ENCODE data around the gene NAT8L. TPM values are rescaled to one million over a fixed set of nuclear protein-coding genes. Genes with fewer than 3 reads are reported as not detected.
A peak's percentile ranks its signal among the peaks of the same experiment; 100 is the strongest.

NAT8L gene
- total RNA-seq, 1 experiment from 2014 or later, result 16.6 TPM

DNA sequence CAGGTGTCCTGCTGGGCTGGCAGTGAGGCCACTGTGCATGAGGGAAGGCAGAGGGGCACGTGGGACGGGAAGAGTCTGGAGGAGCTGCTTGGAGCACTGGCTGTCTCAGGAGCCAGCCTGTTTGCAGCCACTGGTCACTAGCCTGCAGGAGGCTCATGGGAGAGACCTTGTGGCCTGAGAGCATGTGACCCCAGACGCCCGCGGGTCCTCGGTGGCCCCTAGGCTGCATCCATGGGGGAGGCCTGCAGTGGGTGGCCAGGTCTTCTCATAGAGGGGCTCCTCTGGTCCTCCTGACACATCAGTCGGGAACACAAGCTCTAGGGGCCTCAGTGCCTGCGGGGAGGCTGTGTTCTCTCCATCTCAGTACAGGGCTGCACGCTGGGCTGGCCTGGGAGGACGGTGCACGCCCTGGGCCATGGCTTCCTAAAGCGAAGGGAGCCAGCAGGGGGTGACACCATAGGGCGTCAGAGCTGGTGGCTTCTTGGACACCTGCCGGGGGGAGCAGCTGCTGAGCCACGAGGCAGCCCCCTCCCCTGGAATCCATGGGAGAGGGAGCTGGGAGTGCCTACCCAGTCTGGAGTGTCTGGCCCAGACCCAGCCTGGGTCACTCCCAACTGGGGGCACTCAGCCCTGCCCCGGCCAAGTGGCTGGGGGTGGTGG is 12.3 kb downstream of the NAT8L start:
- Histone ChIP-seq H3K36me3 (ENCODE audit: control insufficient read depth, insufficient read depth, low read length) (no peaks in the 10 kb centered on the region), H3K27me3 (ENCODE audit: control insufficient read depth, insufficient read depth, low read length) (no peaks in the 10 kb centered on the region), H3K27ac (ENCODE audit: low read length) (no peak overlapping the region), H3K4me3 (ENCODE audit: low read depth in 2 of 2, low read length in 2 of 2) (no peak overlapping the region), H3K4me1 (ENCODE audit: control insufficient read depth, insufficient read depth, low read length) (peaks cover 7% of the 10 kb centered on the region), H3K9me3 (ENCODE audit: control insufficient read depth, insufficient read depth, low read depth, low read length) (no peaks in the 10 kb centered on the region)
- DNase-seq (ENCODE audit: low read depth, low spot score) (no peak), ATAC-seq (peak; percentile 46)
- in situ Hi-C loops (cut with HindIII; ENCODE audit: low pct_unique_long_range_greater_than_20kb, low sequenced_read_pairs), result no loop called here
- no TSS peak for BruUV-seq (replicated peaks)
- ChIA-PET POLR2A (no interaction called here), CTCF (no interaction called here)
- TF ChIP-seq TCF7L2 (IDR thresholded peaks at IDR 0.05; ENCODE audit: low read depth, low read length) (no peak), SIN3A (IDR thresholded peaks at IDR 0.05; ENCODE audit: borderline replicate concordance, insufficient read depth, low read depth, low read length) (no peak), POLR2AphosphoS5 (IDR thresholded peaks at IDR 0.05; ENCODE audit: low read depth, low read length) (no peak)
- TF ChIP-seq, protein P1, sequence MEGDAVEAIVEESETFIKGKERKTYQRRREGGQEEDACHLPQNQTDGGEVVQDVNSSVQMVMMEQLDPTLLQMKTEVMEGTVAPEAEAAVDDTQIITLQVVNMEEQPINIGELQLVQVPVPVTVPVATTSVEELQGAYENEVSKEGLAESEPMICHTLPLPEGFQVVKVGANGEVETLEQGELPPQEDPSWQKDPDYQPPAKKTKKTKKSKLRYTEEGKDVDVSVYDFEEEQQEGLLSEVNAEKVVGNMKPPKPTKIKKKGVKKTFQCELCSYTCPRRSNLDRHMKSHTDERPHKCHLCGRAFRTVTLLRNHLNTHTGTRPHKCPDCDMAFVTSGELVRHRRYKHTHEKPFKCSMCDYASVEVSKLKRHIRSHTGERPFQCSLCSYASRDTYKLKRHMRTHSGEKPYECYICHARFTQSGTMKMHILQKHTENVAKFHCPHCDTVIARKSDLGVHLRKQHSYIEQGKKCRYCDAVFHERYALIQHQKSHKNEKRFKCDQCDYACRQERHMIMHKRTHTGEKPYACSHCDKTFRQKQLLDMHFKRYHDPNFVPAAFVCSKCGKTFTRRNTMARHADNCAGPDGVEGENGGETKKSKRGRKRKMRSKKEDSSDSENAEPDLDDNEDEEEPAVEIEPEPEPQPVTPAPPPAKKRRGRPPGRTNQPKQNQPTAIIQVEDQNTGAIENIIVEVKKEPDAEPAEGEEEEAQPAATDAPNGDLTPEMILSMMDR (IDR thresholded peaks at IDR 0.05), result no peak
- TF ChIP-seq, protein P2, sequence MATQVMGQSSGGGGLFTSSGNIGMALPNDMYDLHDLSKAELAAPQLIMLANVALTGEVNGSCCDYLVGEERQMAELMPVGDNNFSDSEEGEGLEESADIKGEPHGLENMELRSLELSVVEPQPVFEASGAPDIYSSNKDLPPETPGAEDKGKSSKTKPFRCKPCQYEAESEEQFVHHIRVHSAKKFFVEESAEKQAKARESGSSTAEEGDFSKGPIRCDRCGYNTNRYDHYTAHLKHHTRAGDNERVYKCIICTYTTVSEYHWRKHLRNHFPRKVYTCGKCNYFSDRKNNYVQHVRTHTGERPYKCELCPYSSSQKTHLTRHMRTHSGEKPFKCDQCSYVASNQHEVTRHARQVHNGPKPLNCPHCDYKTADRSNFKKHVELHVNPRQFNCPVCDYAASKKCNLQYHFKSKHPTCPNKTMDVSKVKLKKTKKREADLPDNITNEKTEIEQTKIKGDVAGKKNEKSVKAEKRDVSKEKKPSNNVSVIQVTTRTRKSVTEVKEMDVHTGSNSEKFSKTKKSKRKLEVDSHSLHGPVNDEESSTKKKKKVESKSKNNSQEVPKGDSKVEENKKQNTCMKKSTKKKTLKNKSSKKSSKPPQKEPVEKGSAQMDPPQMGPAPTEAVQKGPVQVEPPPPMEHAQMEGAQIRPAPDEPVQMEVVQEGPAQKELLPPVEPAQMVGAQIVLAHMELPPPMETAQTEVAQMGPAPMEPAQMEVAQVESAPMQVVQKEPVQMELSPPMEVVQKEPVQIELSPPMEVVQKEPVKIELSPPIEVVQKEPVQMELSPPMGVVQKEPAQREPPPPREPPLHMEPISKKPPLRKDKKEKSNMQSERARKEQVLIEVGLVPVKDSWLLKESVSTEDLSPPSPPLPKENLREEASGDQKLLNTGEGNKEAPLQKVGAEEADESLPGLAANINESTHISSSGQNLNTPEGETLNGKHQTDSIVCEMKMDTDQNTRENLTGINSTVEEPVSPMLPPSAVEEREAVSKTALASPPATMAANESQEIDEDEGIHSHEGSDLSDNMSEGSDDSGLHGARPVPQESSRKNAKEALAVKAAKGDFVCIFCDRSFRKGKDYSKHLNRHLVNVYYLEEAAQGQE (IDR thresholded peaks at IDR 0.05; ENCODE audit: insufficient read depth in 1 of 2, low read depth in 2 of 2, low read length in 1 of 2), result no peak
- intact Hi-C loops (cut with micrococcal nuclease; ENCODE audit: unreplicated experiment), result no loop called here

DNA sequence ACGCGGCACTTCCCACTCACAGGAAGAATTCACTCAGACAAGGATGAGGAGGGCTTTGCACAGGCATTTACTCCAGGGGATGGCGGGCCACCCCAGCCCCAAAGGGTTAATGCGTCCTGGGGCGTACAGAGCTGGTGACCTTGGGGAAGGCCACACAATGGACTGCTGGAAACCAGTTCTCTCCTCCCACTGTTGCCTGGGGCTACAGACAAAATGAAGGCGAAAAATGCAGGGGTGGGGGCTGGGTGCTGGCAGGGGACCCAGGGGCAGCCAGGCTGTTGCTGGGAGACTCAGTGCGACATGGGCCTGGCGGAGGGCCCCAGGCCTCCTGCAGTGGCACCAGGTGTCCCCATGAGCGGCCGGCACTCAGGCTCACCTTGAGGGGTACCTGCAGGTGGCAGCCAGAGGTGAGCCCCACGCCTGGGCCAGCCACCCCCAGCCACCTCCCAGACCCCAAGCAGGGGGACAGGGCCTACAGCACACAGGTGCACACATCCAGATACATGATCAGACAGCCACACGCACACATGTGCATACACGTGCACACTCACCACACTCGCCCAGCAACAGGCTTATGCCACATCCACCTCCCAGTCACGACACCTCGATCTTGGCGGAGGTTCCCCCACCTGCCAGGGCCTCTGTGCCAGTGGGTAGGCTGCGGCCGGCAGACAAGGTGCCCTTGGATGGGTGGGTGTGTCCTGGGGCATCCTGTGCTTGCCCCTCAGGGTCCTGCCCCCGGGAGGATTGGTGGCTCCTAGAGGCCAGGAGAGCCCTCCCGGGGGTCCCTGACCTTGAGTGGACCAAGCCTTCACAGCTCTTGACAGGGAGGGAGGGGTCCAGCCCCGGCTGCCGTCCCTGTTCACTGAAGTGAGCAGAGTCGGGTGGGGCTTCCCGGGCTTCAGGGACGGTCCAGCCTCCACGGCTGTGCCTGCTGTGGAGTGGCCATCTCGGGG is 13.1 kb downstream of the NAT8L start:
- no TSS peak for BruUV-seq (replicated peaks)
- intact Hi-C loops (cut with micrococcal nuclease; ENCODE audit: unreplicated experiment), result no loop called here
- in situ Hi-C loops (cut with HindIII; ENCODE audit: low pct_unique_long_range_greater_than_20kb, low sequenced_read_pairs), result no loop called here
- Histone ChIP-seq H3K4me3 (ENCODE audit: low read depth in 2 of 2, low read length in 2 of 2) (no peak overlapping the region), H3K27ac (ENCODE audit: low read length) (no peak overlapping the region), H3K4me1 (ENCODE audit: control insufficient read depth, insufficient read depth, low read length) (peaks cover 7% of the 10 kb centered on the region), H3K27me3 (ENCODE audit: control insufficient read depth, insufficient read depth, low read length) (no peaks in the 10 kb centered on the region), H3K9me3 (ENCODE audit: control insufficient read depth, insufficient read depth, low read depth, low read length) (no peaks in the 10 kb centered on the region), H3K36me3 (ENCODE audit: control insufficient read depth, insufficient read depth, low read length) (no peaks in the 10 kb centered on the region)
- TF ChIP-seq POLR2AphosphoS5 (IDR thresholded peaks at IDR 0.05; ENCODE audit: low read depth, low read length) (no peak), SIN3A (IDR thresholded peaks at IDR 0.05; ENCODE audit: borderline replicate concordance, insufficient read depth, low read depth, low read length) (no peak), TCF7L2 (IDR thresholded peaks at IDR 0.05; ENCODE audit: low read depth, low read length) (no peak)
- TF ChIP-seq, protein P1 (IDR thresholded peaks at IDR 0.05), result no peak
- TF ChIP-seq, protein P2 (IDR thresholded peaks at IDR 0.05; ENCODE audit: insufficient read depth in 1 of 2, low read depth in 2 of 2, low read length in 1 of 2), result no peak
- ChIA-PET POLR2A (no interaction called here), CTCF (no interaction called here)
- DNase-seq (ENCODE audit: low read depth, low spot score) (no peak), ATAC-seq (no peak)

Data from Panc1 (cell line).